Prostate gland (tissue), 2 donors: ENCODE data around the gene KIF7. TPM values are rescaled to one million over a fixed set of nuclear protein-coding genes. Genes with fewer than 3 reads are reported as not detected.

Experiments used
- DNase-seq: peaks from one replicate; pipeline ENCODE4 v3.0.0-alpha.2; 2019; ENCODE audit warnings: low spot score
- H3K27ac ChIP-seq, 2 donors: fragments of 200-600 bp; sonication (generic); 2 replicates each; pipeline ENCODE4 v1.5.1; 2017 to 2019
- H3K27me3 ChIP-seq: fragments of 200-600 bp; sonication (generic); replicated peaks from 2 replicates; pipeline ENCODE4 v1.5.1; 2019; ENCODE audit not compliant: insufficient read depth
- H3K36me3 ChIP-seq, 2 donors: fragments of 200-600 bp; sonication (generic); 1 replicate in 1 of 2; 2 replicates in 1 of 2; pipeline versions ENCODE4 v1.5.1 to v1.8.1; 2017 to 2019
- H3K4me1 ChIP-seq: fragments of 200-600 bp; sonication (generic); replicated peaks from 2 replicates; pipeline ENCODE4 v1.5.1; 2019
- H3K4me3 ChIP-seq, 2 donors: fragments of 200-600 bp; sonication (generic); 2 replicates each; pipeline ENCODE4 v1.5.1; 2017 to 2019
- H3K9me3 ChIP-seq: fragments of 200-600 bp; sonication (generic); 2 replicates; pipeline ENCODE4 v1.5.1; 2017
- POLR2A ChIP-seq: fragments of 450-650 bp; IDR thresholded peaks from one replicate; pipeline ENCODE4 v1.6.1; 2016; ENCODE audit warnings: antibody characterized with exemption, mild to moderate bottlenecking
- POLR2AphosphoS5 ChIP-seq: sonication (generic); formaldehyde crosslinking; IDR thresholded peaks from one replicate; pipeline ENCODE4 v1.6.1; 2017; ENCODE audit warnings: antibody characterized with exemption
- WGBS: methylation state at CpG from one replicate; pipeline ENCODE4 v1.1.5; 2018; 5-methylcytosine and 5-hydroxymethylcytosine counted together
- intact Hi-C: fragments of 100-400 bp; cut with DNase I; formaldehyde crosslinking; loops from one replicate; pipeline ENCODE4 v1.14.2; 2022
- total RNA-seq, 2 donors: library from RNA; depleted of rRNA; stranded (reverse); fragments of >200 nt; gene quantifications; one replicate each; pipeline ENCODE4 v1.1.0, GENCODE V29; 2016
- TF ChIP-seq, protein P1 (sequence below), 4 experiments: fragments of 200-600 bp in 2 of 4; fragments of 450-650 bp in 2 of 4; sonication (generic) in 2 of 4; IDR thresholded peaks; 1 replicate in 3 of 4; 2 replicates in 1 of 4; pipeline ENCODE4 v1.5.1; 2016 to 2019; ENCODE audit warnings: antibody characterized with exemption in 4 of 4, mild to moderate bottlenecking in 2 of 4, moderate library complexity in 2 of 4

The KIF7 gene
- total RNA-seq, 2 donors from 2014 or later, result 4.1 to 10.3 TPM

DNA sequence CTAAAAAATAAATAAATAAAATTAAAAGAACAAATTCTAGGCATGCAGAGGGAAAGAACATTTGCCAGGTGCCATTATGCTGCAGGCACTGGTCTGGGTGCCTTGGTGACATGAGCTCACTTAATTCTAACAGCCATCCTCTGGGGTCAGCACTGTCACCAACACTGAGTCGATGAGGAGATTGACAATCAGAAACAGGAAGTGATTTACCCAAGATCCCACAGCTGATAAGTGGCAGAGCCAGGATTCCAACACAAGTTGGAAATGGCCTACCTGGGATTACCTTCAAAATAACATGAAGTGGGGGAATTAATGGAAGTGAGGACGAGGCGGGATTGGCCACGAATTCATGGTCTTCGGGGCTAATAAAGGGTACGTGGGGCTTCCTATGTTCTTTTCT, 20.3 kb upstream of the KIF7 start:
- Histone ChIP-seq H3K27me3 (no peaks in the 10 kb centered on the region), H3K4me1 (peaks cover 4% of the 10 kb centered on the region), H3K4me3 (no peak overlapping the region), H3K9me3 (no peaks in the 10 kb centered on the region), H3K36me3 (no peaks in the 10 kb centered on the region), H3K27ac (no peak overlapping the region)
- intact Hi-C loops, result no loop called here
- no peak for DNase-seq
- TF ChIP-seq, protein P1, sequence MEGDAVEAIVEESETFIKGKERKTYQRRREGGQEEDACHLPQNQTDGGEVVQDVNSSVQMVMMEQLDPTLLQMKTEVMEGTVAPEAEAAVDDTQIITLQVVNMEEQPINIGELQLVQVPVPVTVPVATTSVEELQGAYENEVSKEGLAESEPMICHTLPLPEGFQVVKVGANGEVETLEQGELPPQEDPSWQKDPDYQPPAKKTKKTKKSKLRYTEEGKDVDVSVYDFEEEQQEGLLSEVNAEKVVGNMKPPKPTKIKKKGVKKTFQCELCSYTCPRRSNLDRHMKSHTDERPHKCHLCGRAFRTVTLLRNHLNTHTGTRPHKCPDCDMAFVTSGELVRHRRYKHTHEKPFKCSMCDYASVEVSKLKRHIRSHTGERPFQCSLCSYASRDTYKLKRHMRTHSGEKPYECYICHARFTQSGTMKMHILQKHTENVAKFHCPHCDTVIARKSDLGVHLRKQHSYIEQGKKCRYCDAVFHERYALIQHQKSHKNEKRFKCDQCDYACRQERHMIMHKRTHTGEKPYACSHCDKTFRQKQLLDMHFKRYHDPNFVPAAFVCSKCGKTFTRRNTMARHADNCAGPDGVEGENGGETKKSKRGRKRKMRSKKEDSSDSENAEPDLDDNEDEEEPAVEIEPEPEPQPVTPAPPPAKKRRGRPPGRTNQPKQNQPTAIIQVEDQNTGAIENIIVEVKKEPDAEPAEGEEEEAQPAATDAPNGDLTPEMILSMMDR (IDR thresholded peaks at IDR 0.05), result no peak
- TF ChIP-seq POLR2A (no peak), POLR2AphosphoS5 (no peak)
- WGBS, result 81% methylated on average over 6 of the region's 6 CpGs

DNA sequence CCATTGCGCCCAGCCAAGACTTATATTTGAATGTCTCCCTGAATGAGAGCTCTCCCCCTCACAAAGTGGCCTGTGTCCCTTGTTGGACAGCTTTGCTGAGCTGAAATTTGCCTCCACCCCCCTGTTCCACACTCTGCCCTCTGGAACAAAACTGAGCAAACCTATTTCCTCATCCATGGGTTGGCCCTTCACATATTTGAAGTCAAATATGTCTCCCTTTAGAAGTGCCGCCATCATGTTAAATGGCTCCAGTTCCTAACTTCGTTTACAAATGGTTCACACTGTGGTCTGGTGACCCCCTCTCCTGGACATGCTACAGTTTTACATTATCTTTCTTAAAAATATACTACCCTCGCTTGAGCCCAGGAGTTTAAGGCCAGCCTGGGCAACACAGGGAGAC, 19.3 kb upstream of the KIF7 start:
- Histone ChIP-seq H3K27me3 (no peaks in the 10 kb centered on the region), H3K36me3 (no peaks in the 10 kb centered on the region), H3K9me3 (no peaks in the 10 kb centered on the region), H3K4me1 (no peaks in the 10 kb centered on the region), H3K27ac (no peak overlapping the region), H3K4me3 (no peak overlapping the region)
- TF ChIP-seq POLR2A, result no peak
- TF ChIP-seq, protein P1 (IDR thresholded peaks at IDR 0.05), result no peak
- no peak for TF ChIP-seq POLR2AphosphoS5
- WGBS, result 85% methylated on average over 4 of the region's 4 CpGs
- no peak for DNase-seq
- intact Hi-C loops, result no loop called here

DNA sequence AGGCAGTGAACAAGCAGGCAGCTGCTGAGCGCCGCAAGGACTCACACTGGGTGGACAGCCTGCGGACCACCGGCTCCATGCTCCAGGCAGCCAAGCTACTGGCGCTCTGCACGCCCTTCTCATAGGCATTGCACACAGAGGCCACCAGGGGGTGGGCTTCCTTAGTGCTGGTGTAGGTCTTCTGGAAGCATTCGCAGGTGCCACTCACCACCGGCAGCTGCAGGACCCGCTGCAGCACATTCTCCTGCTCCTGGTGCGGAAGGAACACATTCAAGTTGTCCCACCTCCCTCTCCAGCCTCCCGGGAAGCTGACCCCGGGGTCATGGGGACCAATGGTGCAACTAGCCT, 17.9 kb upstream of the KIF7 start:
- WGBS, result 68% methylated on average over 12 of the region's 12 CpGs
- Histone ChIP-seq H3K27me3 (no peaks in the 10 kb centered on the region), H3K4me1 (no peaks in the 10 kb centered on the region), H3K36me3 (no peaks in the 10 kb centered on the region), H3K27ac (no peak overlapping the region), H3K4me3 (no peak overlapping the region), H3K9me3 (no peaks in the 10 kb centered on the region)
- intact Hi-C loops, result no loop called here
- no peak for DNase-seq
- TF ChIP-seq, protein P1 (IDR thresholded peaks at IDR 0.05), result no peak
- TF ChIP-seq POLR2A, result no peak
- no peak for TF ChIP-seq POLR2AphosphoS5

DNA sequence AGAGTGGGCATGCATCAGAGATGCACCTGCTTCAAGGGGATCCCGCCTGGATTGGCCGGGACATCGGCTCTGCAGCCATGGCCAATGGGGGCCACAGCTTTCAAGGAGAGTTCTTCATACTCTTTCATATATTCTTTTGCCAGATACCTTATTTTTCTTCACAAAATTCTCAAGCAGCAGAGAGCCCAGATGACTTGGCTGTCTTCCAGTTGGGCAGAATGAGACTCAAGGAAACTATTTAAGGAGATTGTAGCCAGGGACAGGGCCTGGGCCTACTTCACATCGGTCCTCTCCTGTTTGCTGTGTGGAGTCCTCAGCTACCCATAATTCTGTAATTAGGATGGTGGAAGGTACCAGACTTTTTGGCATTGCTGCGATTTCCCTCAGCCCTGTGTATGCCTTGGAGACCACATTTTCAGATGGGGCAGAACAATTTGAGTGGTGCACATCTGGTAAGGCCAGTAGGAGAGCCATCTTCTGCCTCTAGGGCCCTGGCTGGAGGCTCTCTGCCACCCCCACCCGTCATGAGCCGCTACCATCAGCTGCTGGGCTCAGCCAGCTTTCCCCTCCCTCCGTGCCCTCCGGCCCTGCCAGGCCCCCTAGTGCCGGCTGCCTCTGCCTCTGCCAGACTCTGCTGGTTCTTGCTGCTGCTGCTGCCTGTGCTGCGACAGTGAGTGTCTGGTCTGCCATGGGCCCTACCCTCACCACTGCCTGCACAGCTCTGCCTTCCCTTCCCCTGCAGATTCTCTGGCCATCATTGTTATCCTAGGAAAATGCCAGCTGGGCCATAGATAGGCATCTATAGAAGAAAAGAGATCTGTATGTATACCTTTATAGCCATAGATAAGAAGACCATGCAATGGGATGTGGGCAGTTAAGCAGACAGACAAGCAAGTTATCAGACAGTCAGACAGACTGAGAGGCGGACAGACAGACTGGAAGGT, 17.2 kb upstream of the KIF7 start:
- 88% methylated on average over 12 of the region's 12 CpGs for WGBS
- H3K9me3 ChIP-seq, result no peaks in the 10 kb centered on the region
- intact Hi-C loops, result no loop called here
- no peaks in the 10 kb centered on the region for H3K36me3 ChIP-seq
- TF ChIP-seq, protein P1 (IDR thresholded peaks at IDR 0.05), result no peak
- no peak for TF ChIP-seq POLR2AphosphoS5
- no peak for TF ChIP-seq POLR2A
- no peaks in the 10 kb centered on the region for H3K4me1 ChIP-seq
- DNase-seq, result no peak
- no peak overlapping the region for H3K4me3 ChIP-seq
- no peak overlapping the region for H3K27ac ChIP-seq
- no peaks in the 10 kb centered on the region for H3K27me3 ChIP-seq

DNA sequence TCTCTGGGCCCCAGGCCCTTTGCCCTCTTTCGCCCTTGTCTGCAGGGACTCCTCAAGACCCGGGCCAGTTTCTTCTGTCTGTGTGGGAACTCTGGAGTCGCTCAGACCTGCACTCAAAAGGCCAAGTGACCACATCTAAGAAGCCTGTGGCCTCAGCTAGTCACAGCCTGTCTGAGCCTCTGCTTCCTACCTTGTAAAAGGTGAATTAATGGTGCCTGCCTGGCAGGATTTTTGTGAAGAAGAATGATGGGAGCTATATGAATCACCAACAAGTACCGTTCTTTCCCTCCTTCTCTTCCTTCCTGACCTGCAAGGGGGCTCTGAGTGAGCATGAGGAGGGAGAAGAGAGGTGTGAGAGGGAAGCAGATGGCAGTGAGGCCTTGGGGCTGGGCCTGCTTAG, 16.4 kb upstream of the KIF7 start:
- WGBS, result 28% methylated on average over 4 of the region's 4 CpGs
- H3K27ac ChIP-seq, result no peak overlapping the region
- no peak for DNase-seq

More for the DNA sequence above, 16.4 kb upstream of the KIF7 start:
- Histone ChIP-seq H3K9me3 (no peaks in the 10 kb centered on the region), H3K36me3 (no peaks in the 10 kb centered on the region), H3K27me3 (no peaks in the 10 kb centered on the region), H3K4me3 (no peak overlapping the region), H3K4me1 (no peaks in the 10 kb centered on the region)
- TF ChIP-seq POLR2A (no peak), POLR2AphosphoS5 (no peak)
- TF ChIP-seq, protein P1 (IDR thresholded peaks at IDR 0.05), result no peak
- intact Hi-C loops, result no loop called here
